ENCODE measurements around the gene VWA2. TPM values are rescaled to one million over a fixed set of nuclear protein-coding genes. Genes with fewer than 3 reads are reported as not detected.

The VWA2 gene
- total and polyA plus RNA-seq, 2 donors (not counting 1 experiment from before 2014, with no cell fraction given): not detected

- no peaks in the 10 kb centered on the region for H3K27me3 ChIP-seq (replicated peaks in 1 of 4; ENCODE audit: control extremely low read depth in 1 of 4, control insufficient read depth in 3 of 4, insufficient read depth in 4 of 4, low read length in 3 of 4)
- H3K4me2 ChIP-seq (replicated peaks; ENCODE audit: low read depth, low read length, poor library complexity, severe bottlenecking): no peak overlapping the region
- ATAC-seq (ENCODE audit: low read depth) (no peak), DNase-seq (no peak)
- no peak overlapping the region for H3K27ac ChIP-seq (ENCODE audit: low read length in 2 of 2)
- H3K27ac Mint-ChIP-seq: no peak overlapping the region
- ChIA-PET CTCF (interaction anchor here (0.6 to 1.7 kb wide), 2 partner anchors 14 to 1819 kb away, joined by 6 to 10 read pairs; no protein-coding TSS in a partner anchor), POLR2A (no interaction called here)
- H3K36me3 ChIP-seq (replicated peaks in 1 of 2; ENCODE audit: control extremely low read depth in 1 of 2, control insufficient read depth in 1 of 2, extremely low read depth in 1 of 2, insufficient read depth in 2 of 2, low read length in 1 of 2): peaks cover 0 to under 1% of the 10 kb centered on the region in 2 experiments
- H3K9me3 ChIP-seq (ENCODE audit: control extremely low read depth in 1 of 3, control insufficient read depth in 2 of 3, insufficient read depth in 1 of 3, low read length in 2 of 3): peaks cover 0 to 4% (median 3%) of the 10 kb centered on the region in 3 donors
- no peaks in the 10 kb centered on the region for H3K9me3 Mint-ChIP-seq (ENCODE audit: insufficient read depth)
- WGBS (ENCODE audit: insufficient coverage): 94% methylated on average over 10 of the region's 10 CpGs
- no peaks in the 10 kb centered on the region for H3K4me1 Mint-ChIP-seq
- H4K20me1 ChIP-seq (ENCODE audit: control insufficient read depth, insufficient read depth, low read length, poor library complexity, severe bottlenecking): no peaks in the 10 kb centered on the region
- H3K4me1 ChIP-seq (ENCODE audit: control insufficient read depth in 2 of 2, insufficient read depth in 2 of 2, low read length in 2 of 2): no peaks in the 10 kb centered on the region
- no peak overlapping the region for H3K4me3 Mint-ChIP-seq
- H3K4me3 ChIP-seq (ENCODE audit: control extremely low read depth in 1 of 5, extremely low read depth in 1 of 5, insufficient read depth in 1 of 5, low read depth in 2 of 5, low read length in 4 of 5): no peak overlapping the region
- H3K9ac ChIP-seq (ENCODE audit: low read length): no peak overlapping the region
- intact Hi-C loops (cut with micrococcal nuclease): no loop called here
- no peak overlapping the region for H2AFZ ChIP-seq (ENCODE audit: insufficient read depth, low read depth, low read length, poor library complexity, severe bottlenecking)
- H3K79me2 ChIP-seq (ENCODE audit: control insufficient read depth, insufficient read depth, low read length): no peaks in the 10 kb centered on the region
- no peak for TF ChIP-seq EZH2 (IDR thresholded peaks at IDR 0.05; ENCODE audit: borderline replicate concordance, insufficient read depth, low read depth, low read length, poor library complexity, severe bottlenecking)
- TF ChIP-seq CTCF (IDR thresholded peaks at IDR 0.05): no peak
- H3K27me3 Mint-ChIP-seq: no peaks in the 10 kb centered on the region
Observed at GRCh38 chr10:114290038-114290437, 51.0 kb downstream of the VWA2 start.

GRCh38 chr10:114291076-114291475 lies 52.0 kb downstream of the VWA2 start:
- Histone ChIP-seq H3K4me2 (replicated peaks; ENCODE audit: low read depth, low read length, poor library complexity, severe bottlenecking) (no peak overlapping the region), H2AFZ (ENCODE audit: insufficient read depth, low read depth, low read length, poor library complexity, severe bottlenecking) (no peak overlapping the region), H3K9ac (ENCODE audit: low read length) (no peak overlapping the region), H3K9me3 (ENCODE audit: control extremely low read depth in 1 of 3, control insufficient read depth in 2 of 3, insufficient read depth in 1 of 3, low read length in 2 of 3) (peaks cover under 1 to 11% (median 4%) of the 10 kb centered on the region in 3 donors), H4K20me1 (ENCODE audit: control insufficient read depth, insufficient read depth, low read length, poor library complexity, severe bottlenecking) (no peaks in the 10 kb centered on the region), H3K27me3 (replicated peaks in 1 of 4; ENCODE audit: control extremely low read depth in 1 of 4, control insufficient read depth in 3 of 4, insufficient read depth in 4 of 4, low read length in 3 of 4) (no peaks in the 10 kb centered on the region), H3K36me3 (replicated peaks in 1 of 2; ENCODE audit: control extremely low read depth in 1 of 2, control insufficient read depth in 1 of 2, extremely low read depth in 1 of 2, insufficient read depth in 2 of 2, low read length in 1 of 2) (peaks cover 0 to 10% of the 10 kb centered on the region in 2 experiments), H3K27ac (ENCODE audit: low read length in 2 of 2) (no peak overlapping the region), H3K79me2 (ENCODE audit: control insufficient read depth, insufficient read depth, low read length) (no peaks in the 10 kb centered on the region), H3K4me3 (ENCODE audit: control extremely low read depth in 1 of 5, extremely low read depth in 1 of 5, insufficient read depth in 1 of 5, low read depth in 2 of 5, low read length in 4 of 5) (no peak overlapping the region), H3K4me1 (ENCODE audit: control insufficient read depth in 2 of 2, insufficient read depth in 2 of 2, low read length in 2 of 2) (no peaks in the 10 kb centered on the region)
- H3K27me3 Mint-ChIP-seq: no peaks in the 10 kb centered on the region
- no peaks in the 10 kb centered on the region for H3K4me1 Mint-ChIP-seq
- H3K4me3 Mint-ChIP-seq: no peak overlapping the region
- ChIA-PET CTCF (interaction anchor here (1.7 kb wide), 1 partner anchor 13 kb away, joined by 10 read pairs; no protein-coding TSS in a partner anchor), POLR2A (no interaction called here)
- 92% methylated on average over 3 of the region's 7 CpGs for WGBS (ENCODE audit: insufficient coverage)
- peaks cover 7% of the 10 kb centered on the region for H3K9me3 Mint-ChIP-seq (ENCODE audit: insufficient read depth)
- intact Hi-C loops (cut with micrococcal nuclease): no loop called here
- TF ChIP-seq EZH2 (IDR thresholded peaks at IDR 0.05; ENCODE audit: borderline replicate concordance, insufficient read depth, low read depth, low read length, poor library complexity, severe bottlenecking): no peak
- no peak for TF ChIP-seq CTCF (IDR thresholded peaks at IDR 0.05)
- no peak for DNase-seq
- H3K27ac Mint-ChIP-seq: no peak overlapping the region
- ATAC-seq (ENCODE audit: low read depth): no peak

Measured in B cell (primary cell).